Measurements from ENCODE around the gene ARHGAP21.
"Not testable (repeated sequence)": the region's sequence is repeated elsewhere in the genome, so short reads cannot be mapped to it uniquely, and the experiment has no call there.

The ARHGAP21 gene

DNA sequence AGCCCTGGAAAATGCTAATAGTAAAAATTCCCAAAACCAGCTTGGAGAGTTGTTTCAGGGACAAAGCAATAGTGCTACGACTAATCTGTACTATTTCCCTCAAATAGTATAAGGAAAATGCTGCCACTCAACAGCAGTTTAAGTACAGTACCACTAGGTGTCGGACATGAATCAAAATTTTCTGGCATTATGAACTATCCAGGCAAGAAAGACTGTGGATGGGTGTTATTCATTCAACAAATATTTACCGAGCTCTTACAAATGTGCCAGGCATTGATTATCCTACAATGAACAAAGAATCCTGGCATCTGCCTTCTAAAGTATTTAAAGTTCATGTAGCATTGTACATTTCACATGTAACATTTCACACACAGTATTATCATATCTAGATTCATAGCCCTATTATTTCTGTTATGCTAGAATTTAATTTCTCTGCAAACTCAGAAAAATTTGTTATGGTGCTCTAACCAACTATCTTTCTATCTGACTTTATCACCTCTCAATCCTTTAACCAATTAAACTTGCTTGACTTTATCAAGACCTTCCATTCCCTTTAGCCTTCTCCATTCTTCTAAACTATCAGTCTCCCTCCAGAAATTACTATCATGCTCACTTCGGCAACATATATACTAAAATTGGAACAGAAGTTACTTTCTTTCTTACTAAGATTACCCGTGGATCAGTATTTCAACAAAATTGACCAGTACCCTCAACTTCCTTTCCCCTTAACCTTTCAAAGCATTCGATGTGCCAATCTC is 80.6 kb downstream of the ARHGAP21 start:
- ATAC-seq (replicated peaks; ENCODE audit: extremely low read depth, poor library complexity, severe bottlenecking) (peak; percentile 67), DNase-seq (ENCODE audit: low spot score in 2 of 2) (peak in 1 of 2 donors; percentile 18)
- H3K27ac Mint-ChIP-seq (ENCODE audit: low read depth): no peak overlapping the region
- no peaks in the 10 kb centered on the region for H3K36me3 Mint-ChIP-seq (ENCODE audit: insufficient read depth)
- no peaks in the 10 kb centered on the region for H3K9me3 Mint-ChIP-seq
- no peaks in the 10 kb centered on the region for H3K27me3 Mint-ChIP-seq
- H3K4me3 Mint-ChIP-seq: no peak overlapping the region
- no peaks in the 10 kb centered on the region for H3K4me1 Mint-ChIP-seq

DNA sequence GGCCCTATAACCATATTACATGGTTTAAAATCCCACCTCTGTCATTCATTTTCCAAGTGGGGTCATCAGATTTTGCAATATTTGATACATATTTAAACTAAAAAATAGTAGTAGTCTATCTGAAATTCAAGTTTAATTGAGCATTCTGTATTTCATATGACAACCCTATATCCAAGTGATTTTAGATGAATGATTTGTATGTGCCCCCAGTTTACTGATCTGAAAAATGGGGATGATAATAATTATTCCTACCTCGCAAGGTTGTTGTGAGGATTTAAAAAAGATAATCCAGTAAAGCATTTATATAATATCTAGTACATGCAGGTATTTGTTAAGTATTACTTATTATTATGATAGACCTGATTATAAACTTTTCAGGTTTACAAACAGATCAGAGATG is 84.6 kb downstream of the ARHGAP21 start:
- Mint-ChIP-seq H3K27me3 (no peaks in the 10 kb centered on the region), H3K4me3 (no peak overlapping the region), H3K4me1 (no peaks in the 10 kb centered on the region), H3K9me3 (no peaks in the 10 kb centered on the region), H3K27ac (ENCODE audit: low read depth) (no peak overlapping the region), H3K36me3 (ENCODE audit: insufficient read depth) (no peaks in the 10 kb centered on the region)
- no peak for DNase-seq (ENCODE audit: low spot score in 2 of 2)
- no peak for ATAC-seq (replicated peaks; ENCODE audit: extremely low read depth, poor library complexity, severe bottlenecking)

DNA sequence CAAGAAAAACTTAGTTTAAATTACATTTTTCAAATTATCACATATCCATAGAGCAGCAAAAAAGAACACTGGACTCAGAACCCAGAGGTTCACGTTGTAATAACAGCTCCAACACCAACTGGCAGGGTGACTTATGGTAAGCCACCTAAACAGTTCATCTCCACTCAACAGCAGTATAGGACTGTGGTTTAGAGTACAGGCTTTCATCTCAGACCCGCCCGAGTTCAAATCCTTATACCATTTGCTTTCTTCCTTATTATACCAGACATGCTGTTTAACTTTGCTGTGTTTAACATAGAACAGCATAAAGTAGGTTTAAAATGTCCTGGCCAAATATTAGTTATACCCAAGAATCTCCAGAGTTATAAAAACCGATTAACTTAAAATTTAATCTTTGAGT is 97.9 kb downstream of the ARHGAP21 start:
- H3K27ac Mint-ChIP-seq (ENCODE audit: low read depth): no peak overlapping the region
- ATAC-seq (replicated peaks; ENCODE audit: extremely low read depth, poor library complexity, severe bottlenecking): no peak
- H3K4me3 Mint-ChIP-seq: no peak overlapping the region
- peaks cover 4% of the 10 kb centered on the region for H3K36me3 Mint-ChIP-seq (ENCODE audit: insufficient read depth)
- no peak for DNase-seq (ENCODE audit: low spot score in 2 of 2)
- no peaks in the 10 kb centered on the region for H3K9me3 Mint-ChIP-seq
- peaks cover 9% of the 10 kb centered on the region for H3K4me1 Mint-ChIP-seq
- no peaks in the 10 kb centered on the region for H3K27me3 Mint-ChIP-seq

DNA sequence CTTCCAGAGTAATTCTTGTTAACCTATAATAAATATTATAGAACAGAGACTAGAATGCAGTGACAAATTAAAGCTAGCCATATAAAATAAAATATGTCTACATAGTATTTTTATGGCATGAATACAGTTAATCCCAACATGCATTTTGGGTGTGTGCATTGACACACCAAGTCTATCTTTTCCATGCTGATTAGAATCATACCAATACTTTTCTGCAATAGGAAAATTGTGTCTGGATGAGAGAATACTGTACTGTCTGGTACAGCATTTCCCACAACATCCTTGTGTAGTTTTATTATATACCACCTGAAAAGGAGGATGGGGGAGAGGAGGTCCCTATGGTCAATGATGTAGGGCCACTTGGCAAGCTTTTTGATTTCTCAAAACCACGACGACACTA is 100.3 kb downstream of the ARHGAP21 start:
- H3K36me3 Mint-ChIP-seq (ENCODE audit: insufficient read depth): peaks cover 4% of the 10 kb centered on the region
- DNase-seq (ENCODE audit: low spot score in 2 of 2) (no peak), ATAC-seq (replicated peaks; ENCODE audit: extremely low read depth, poor library complexity, severe bottlenecking) (no peak)
- H3K4me3 Mint-ChIP-seq: peak overlapping the region; percentile 33
- no peaks in the 10 kb centered on the region for H3K9me3 Mint-ChIP-seq
- peak overlapping the region; percentile 63 for H3K27ac Mint-ChIP-seq (ENCODE audit: low read depth)
- peaks cover 9% of the 10 kb centered on the region for H3K4me1 Mint-ChIP-seq
- H3K27me3 Mint-ChIP-seq: no peaks in the 10 kb centered on the region

DNA sequence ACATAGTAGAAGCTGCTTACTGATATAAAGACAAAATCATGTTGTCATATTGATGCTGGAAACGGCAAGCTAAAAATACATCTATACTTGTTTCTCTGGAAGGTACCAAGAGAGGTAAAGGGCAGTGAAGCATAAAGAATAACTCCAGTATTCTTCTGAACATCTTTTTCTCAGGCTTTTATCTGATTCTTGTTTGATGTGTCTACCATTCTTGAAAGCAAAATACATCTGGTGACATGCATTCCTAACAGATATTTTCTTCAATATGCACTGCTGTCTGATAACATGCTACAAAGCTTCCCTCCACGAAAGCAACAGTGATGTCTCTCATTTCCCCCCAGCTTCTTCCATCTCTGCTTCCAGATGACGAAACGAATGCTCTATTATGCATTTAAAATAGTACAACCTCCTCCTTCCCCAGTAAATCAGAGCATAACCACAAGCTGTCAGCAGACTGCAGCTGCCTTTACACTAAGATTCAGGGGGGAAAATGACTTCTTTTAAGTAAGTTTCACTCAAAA is 100.8 kb downstream of the ARHGAP21 start:
- Mint-ChIP-seq H3K27ac (ENCODE audit: low read depth) (peak overlapping the region; percentile 63), H3K4me3 (peak overlapping the region; percentile 33), H3K9me3 (no peaks in the 10 kb centered on the region), H3K4me1 (peaks cover 9% of the 10 kb centered on the region), H3K27me3 (no peaks in the 10 kb centered on the region), H3K36me3 (ENCODE audit: insufficient read depth) (peaks cover 6% of the 10 kb centered on the region)
- no peak for DNase-seq (ENCODE audit: low spot score in 2 of 2)
- ATAC-seq (replicated peaks; ENCODE audit: extremely low read depth, poor library complexity, severe bottlenecking): peak; percentile 33

DNA sequence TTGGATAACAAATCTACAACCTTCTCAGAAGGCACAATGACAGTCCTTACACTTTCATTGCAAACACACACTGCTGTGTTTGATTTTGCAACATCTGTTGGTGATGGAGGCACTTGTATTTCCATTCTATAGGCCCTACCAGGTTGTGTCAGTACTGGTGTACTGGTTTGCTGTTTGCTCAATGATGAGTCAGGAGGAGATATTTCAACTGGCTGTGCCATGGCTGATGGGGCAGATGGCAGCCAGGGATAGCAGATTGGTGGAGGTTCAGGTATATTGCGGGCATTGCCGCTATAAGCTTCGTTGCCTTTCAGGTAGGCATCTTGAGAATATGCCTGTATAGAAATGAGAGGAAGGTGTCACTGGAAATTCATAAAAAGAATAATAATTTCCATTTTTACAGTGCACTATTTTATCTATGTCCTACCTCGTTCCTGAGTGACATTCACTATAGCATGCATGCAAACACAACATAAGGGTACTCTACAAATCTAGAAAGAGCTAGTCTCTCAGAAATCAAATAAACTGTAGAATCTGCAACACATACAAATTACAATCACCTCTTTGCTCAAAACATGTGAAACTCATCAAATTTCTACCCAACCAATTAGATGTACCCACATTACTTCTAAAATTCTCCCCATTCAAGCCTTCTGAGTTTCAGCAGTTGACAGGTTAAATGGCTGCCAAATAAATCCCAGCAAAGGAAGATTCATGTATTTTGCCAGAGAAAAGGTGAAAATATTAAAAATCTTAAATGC is 102.5 kb downstream of the ARHGAP21 start:
- H3K4me1 Mint-ChIP-seq; ATAC-seq (replicated peaks; ENCODE audit: extremely low read depth, poor library complexity, severe bottlenecking); H3K27ac Mint-ChIP-seq (ENCODE audit: low read depth); DNase-seq (ENCODE audit: low spot score in 2 of 2); H3K9me3 Mint-ChIP-seq; H3K27me3 Mint-ChIP-seq; H3K4me3 Mint-ChIP-seq; H3K36me3 Mint-ChIP-seq (ENCODE audit: insufficient read depth): not testable (repeated sequence)

DNA sequence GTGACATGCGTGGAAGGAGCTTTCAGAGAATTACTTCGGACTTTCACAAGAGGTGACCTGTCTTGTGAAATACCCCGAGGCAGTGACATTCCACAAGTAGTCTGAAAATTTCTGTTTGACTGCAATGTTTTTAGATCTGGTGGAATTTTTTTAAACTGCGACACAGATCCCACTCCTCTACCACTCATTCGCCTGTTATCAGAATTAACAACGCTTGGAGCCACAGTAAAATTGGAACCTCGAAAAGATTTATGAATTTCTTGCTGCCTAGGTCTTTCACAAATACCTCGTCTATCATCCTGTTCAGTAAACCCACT is 103.7 kb downstream of the ARHGAP21 start:
- not testable (repeated sequence) for H3K4me1 Mint-ChIP-seq; H3K27ac Mint-ChIP-seq (ENCODE audit: low read depth); H3K4me3 Mint-ChIP-seq

DNA sequence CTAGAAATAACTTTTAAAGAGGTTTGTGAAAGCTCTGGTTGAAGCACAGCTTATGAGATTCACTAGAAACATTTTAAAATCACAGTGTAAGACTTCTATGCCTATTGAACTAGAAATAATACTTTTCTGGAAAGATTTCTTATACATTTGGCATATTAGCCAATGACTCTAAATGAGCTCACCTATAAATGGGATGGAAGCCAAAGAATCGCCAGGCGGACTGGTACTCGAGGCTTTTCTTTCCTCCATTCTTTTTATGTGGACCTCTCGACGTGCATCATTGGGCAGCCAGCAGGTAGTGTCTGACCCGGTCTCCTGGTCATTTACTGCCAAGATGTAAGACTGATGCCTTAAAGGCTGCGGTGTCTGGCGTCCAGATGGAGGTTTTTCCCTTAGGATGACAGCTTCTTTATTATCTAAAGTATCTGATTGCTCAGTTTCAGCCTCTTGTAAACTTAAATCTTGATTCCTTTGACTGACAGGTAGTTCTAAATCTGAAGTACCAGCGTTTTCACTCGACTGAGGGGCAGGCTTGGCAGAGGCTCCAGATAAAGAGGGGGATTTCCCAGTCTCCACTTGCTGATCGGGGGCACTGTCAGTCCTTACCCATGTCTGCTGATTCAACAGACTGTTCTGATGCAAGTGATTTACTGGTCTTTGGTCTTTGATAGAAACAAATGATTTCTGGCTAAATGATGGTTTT is 104.2 kb downstream of the ARHGAP21 start:
- H3K9me3 Mint-ChIP-seq; ATAC-seq (replicated peaks; ENCODE audit: extremely low read depth, poor library complexity, severe bottlenecking); H3K27me3 Mint-ChIP-seq; H3K4me1 Mint-ChIP-seq; H3K27ac Mint-ChIP-seq (ENCODE audit: low read depth); H3K36me3 Mint-ChIP-seq (ENCODE audit: insufficient read depth); H3K4me3 Mint-ChIP-seq; DNase-seq (ENCODE audit: low spot score in 2 of 2): not testable (repeated sequence)

More for the DNA sequence above, 103.7 kb downstream of the ARHGAP21 start:
- not testable (repeated sequence) for H3K9me3 Mint-ChIP-seq; H3K36me3 Mint-ChIP-seq (ENCODE audit: insufficient read depth); ATAC-seq (replicated peaks; ENCODE audit: extremely low read depth, poor library complexity, severe bottlenecking); DNase-seq (ENCODE audit: low spot score in 2 of 2); H3K27me3 Mint-ChIP-seq

DNA sequence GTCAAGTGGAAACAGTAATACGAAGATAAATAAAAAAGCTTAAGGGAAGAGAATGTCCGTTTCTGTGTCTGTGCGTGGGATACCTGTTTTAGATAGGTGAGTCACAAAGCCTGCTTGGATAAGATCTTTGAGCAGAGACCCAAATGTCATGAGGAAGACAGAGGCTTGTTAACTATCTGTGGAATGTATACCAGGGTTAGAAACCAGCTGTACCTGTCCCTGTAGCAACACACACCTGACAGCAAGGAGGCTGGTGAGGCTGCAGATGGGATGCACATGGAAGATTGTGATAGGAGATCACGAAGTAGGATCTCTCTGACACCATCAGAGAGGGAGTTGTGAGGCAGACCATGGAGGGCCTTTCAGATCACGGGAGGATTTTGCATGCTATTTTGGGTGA is 105.3 kb downstream of the ARHGAP21 start:
- H3K4me1 Mint-ChIP-seq: peaks cover 9% of the 10 kb centered on the region
- H3K36me3 Mint-ChIP-seq (ENCODE audit: insufficient read depth): peaks cover 4% of the 10 kb centered on the region
- no peak overlapping the region for H3K4me3 Mint-ChIP-seq
- DNase-seq (ENCODE audit: low spot score in 2 of 2) (no peak), ATAC-seq (replicated peaks; ENCODE audit: extremely low read depth, poor library complexity, severe bottlenecking) (no peak)
- peak overlapping the region; percentile 14 for H3K27ac Mint-ChIP-seq (ENCODE audit: low read depth)
- no peaks in the 10 kb centered on the region for H3K27me3 Mint-ChIP-seq
- H3K9me3 Mint-ChIP-seq: no peaks in the 10 kb centered on the region

DNA sequence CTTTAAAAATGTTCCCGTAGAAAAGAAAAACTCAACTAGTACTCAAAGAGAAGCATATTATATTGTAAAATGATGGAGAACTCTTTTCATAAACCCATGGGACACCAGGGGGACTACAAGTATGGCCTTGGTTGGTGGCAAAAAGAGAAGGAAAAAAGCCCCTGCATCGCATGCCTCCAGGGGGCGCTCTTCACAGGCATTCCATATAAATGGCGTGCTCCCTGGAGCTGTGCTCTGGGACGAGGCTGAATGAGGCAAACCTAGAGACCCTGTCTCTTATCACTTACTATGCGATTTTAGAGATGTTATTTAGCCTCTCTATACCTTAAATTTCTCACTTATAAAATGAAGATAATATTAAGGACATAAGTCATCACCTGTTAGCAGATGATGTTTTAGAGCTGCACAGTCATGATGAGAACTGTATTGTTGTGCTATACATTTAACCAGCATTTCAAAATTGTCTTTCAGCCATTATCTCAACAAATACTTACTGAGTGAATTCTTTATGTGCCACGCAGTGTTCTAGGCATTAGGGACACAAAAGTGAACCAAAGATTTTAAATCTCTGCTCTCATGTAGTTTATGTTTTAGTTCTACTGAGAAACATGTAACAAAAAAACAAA is 105.8 kb downstream of the ARHGAP21 start:
- no peak for DNase-seq (ENCODE audit: low spot score in 2 of 2)
- Mint-ChIP-seq H3K27ac (ENCODE audit: low read depth) (peak overlapping the region; percentile 14), H3K9me3 (no peaks in the 10 kb centered on the region), H3K36me3 (ENCODE audit: insufficient read depth) (peaks cover 4% of the 10 kb centered on the region), H3K27me3 (no peaks in the 10 kb centered on the region), H3K4me3 (no peak overlapping the region), H3K4me1 (peaks cover 6% of the 10 kb centered on the region)
- ATAC-seq (replicated peaks; ENCODE audit: extremely low read depth, poor library complexity, severe bottlenecking): no peak

DNA sequence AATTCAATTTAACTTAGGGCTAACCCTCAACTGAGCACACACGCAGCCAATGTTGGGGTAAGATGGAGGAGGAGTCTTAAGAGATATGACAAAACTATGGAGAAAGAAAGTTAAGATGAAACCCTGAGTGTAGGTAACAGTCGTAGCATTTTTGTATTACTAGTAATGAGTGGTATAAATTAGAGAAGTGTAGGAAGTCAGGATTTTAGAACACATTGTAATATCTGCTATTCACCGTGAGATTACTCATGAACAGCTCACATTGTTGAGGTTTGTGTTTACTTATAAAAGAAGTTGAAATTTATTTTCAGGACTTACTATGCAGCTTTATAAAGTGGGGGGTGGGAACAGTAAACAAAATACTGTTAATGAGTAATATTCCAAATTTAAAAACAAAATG is 107.2 kb downstream of the ARHGAP21 start:
- Mint-ChIP-seq H3K27ac (ENCODE audit: low read depth) (no peak overlapping the region), H3K9me3 (no peaks in the 10 kb centered on the region), H3K27me3 (no peaks in the 10 kb centered on the region), H3K4me1 (no peaks in the 10 kb centered on the region), H3K4me3 (no peak overlapping the region), H3K36me3 (ENCODE audit: insufficient read depth) (peaks cover 5% of the 10 kb centered on the region)
- DNase-seq (ENCODE audit: low spot score in 2 of 2) (no peak), ATAC-seq (replicated peaks; ENCODE audit: extremely low read depth, poor library complexity, severe bottlenecking) (no peak)

DNA sequence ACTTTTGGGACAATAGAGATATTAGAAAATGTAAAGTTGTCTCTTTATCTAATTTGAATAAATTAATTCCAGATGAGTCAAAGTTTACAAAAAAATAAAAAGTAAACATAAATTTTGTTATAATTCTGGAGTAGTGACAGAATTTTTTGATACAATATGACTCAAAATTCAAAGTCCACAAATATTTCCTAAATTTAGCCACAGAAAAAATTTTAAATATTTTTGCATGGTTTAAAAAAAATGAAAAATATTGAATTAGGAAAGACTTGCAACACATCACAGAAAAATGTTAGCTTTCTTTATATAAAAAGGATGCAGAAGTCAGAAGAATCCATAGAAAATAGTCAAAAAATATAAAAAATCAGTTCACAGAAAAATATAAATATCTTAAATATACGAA is 117.7 kb downstream of the ARHGAP21 start:
- H3K4me3 Mint-ChIP-seq: no peak overlapping the region
- H3K27me3 Mint-ChIP-seq: no peaks in the 10 kb centered on the region
- ATAC-seq (replicated peaks; ENCODE audit: extremely low read depth, poor library complexity, severe bottlenecking): no peak
- H3K9me3 Mint-ChIP-seq: no peaks in the 10 kb centered on the region
- no peak for DNase-seq (ENCODE audit: low spot score in 2 of 2)
- no peaks in the 10 kb centered on the region for H3K4me1 Mint-ChIP-seq
- H3K36me3 Mint-ChIP-seq (ENCODE audit: insufficient read depth): peaks cover 7% of the 10 kb centered on the region
- H3K27ac Mint-ChIP-seq (ENCODE audit: low read depth): no peak overlapping the region

All from central memory CD8-positive, alpha-beta T cell (primary cell).